GM13976 (cell line): ENCODE results near the gene CDC123.
"Not testable (repeated sequence)": the region's sequence is repeated elsewhere in the genome, so short reads cannot be mapped to it uniquely, and the experiment has no call there.

ENCODE experiments used
- DNase-seq: peaks from one replicate; pipeline ENCODE4 v3.0.0; 2012; ENCODE audit warnings: low spot score
- in situ Hi-C: fragments of 300-500 bp; cut with MboI; formaldehyde crosslinking; loops from one replicate; pipeline ENCODE4 v1.12.0; 2022; ENCODE audit warnings: low sequenced_read_pairs, mixed read lengths, inconsistent platforms; ENCODE audit not compliant: unreplicated experiment
- TF ChIP-seq, protein P1 (sequence below): IDR thresholded peaks from 2 replicates; pipeline ENCODE4 v1.5.1; 2012; ENCODE audit warnings: borderline replicate concordance, mild to moderate bottlenecking; ENCODE audit not compliant: insufficient read depth; ENCODE audit errors: extremely low read depth, missing control alignments, control extremely low read depth

The CDC123 gene

DNA sequence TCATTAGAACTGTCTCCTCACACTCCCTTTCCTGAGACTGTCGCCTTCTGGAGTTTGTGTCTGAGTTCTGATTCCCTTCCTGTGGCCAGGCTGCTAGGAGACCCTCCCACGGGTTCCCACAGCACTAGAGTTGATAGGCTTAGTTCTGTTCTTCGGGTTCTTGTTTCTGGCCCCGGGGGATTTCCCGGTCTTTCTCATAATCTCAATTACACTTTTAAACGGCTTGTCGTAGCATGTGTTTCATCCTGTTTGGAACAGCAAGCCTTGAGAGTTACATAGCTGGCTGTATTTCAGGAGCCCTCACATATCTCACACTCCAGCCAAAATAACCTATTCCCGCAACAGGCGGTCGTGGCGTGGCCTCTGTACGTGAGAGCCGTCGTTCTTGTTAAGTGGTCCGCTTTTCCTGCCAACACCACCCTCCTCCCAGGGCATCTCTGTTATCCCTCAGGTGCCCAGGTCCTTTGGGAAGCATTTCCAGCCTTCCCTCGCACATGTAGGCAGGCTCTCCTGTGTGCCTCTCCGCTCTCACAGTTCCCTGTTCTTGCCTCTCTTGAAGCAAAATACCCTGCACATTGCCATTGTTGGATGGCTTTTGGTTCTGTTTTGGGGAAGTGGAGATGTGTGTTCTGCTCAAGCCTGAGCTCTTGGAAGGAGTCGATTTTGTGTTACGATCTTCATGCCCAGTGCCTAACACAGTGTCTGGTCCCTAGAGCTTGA, 46.0 kb downstream of the CDC123 start:
- TF ChIP-seq, protein P1, sequence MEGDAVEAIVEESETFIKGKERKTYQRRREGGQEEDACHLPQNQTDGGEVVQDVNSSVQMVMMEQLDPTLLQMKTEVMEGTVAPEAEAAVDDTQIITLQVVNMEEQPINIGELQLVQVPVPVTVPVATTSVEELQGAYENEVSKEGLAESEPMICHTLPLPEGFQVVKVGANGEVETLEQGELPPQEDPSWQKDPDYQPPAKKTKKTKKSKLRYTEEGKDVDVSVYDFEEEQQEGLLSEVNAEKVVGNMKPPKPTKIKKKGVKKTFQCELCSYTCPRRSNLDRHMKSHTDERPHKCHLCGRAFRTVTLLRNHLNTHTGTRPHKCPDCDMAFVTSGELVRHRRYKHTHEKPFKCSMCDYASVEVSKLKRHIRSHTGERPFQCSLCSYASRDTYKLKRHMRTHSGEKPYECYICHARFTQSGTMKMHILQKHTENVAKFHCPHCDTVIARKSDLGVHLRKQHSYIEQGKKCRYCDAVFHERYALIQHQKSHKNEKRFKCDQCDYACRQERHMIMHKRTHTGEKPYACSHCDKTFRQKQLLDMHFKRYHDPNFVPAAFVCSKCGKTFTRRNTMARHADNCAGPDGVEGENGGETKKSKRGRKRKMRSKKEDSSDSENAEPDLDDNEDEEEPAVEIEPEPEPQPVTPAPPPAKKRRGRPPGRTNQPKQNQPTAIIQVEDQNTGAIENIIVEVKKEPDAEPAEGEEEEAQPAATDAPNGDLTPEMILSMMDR: no peak
- DNase-seq: peak; percentile 75
- in situ Hi-C loops: no loop called here

DNA sequence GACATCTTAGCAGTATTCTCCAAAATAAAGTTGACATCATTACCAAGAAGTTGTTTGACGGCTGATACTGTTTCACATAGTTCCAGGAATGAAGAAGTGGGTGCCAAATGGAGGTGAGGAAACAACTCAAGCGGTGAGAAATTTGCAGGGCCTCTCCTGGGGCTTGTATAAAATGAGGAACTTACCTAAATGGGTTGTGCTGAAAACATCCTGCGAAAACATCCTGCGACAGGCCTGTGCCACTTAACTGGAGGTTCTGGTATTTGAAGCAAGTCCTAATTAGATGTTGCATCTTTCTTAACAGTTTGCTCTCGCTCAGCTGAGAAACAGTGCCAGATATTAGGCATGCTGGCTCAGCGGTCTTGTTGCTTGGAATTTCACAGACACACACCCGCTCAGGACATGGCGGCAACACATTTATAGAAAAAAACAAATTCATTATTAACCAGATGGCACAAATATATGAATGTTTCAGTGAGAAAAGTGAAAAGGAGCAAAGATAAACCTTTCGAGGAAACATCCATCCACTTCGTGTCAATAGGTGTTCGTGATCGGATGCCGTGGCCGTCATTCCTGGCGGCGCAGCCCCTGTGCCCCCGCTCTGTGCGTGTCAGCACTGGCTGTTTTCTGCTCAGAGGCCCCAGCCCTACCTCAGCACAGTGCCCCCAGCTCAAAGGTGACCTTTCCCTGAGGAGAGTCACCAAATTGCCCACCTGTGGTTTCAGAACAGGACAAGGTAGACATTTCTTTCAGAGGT, 48.1 kb downstream of the CDC123 start:
- in situ Hi-C loops: no loop called here

DNA sequence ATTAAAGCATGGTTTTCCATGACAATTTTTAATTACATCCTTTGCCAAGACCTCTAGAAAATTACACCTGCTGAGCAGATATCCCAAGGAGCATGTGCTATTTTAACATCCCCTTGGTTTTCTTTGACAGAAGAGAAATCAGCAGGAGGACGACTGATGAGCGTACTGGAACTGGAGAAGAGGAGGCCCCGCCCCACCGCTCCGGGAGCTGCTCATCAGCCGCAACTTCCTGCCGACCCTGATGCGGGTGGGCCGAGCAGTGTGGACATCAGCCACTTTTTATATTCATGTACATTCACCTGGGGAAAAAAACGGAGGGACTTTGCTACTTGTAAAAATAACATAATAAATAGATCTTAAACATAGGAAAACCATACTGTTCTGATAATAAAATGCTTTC, 54.2 kb downstream of the CDC123 start:
- no peak for DNase-seq
- in situ Hi-C loops: loop anchor here (25.0 kb wide), 1 partner anchor 462 kb away; no protein-coding TSS in a partner anchor
- TF ChIP-seq, protein P1: no peak

More for the DNA sequence above, 48.1 kb downstream of the CDC123 start:
- peak; percentile 48 for DNase-seq
- TF ChIP-seq, protein P1: no peak

DNA sequence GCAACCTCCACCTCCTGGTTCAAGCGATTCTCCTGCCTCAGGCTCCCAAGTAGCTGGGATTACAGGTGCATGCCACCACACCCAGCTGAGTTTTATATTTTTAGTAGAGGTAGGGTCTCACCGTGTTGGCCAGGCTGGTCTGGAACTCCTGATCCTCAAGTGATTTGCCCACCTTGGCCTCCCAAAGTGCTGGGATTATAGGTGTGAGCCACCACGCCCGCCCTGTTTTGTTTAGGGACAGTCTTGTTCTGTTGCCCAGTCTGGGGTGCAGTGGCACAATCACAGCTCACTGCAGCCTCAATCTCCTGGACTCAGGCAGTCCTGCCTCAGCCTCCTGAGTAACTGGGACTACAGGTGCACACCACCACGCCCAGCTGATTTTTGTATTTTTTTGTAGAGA, 54.7 kb downstream of the CDC123 start:
- not testable (repeated sequence) for DNase-seq

DNA sequence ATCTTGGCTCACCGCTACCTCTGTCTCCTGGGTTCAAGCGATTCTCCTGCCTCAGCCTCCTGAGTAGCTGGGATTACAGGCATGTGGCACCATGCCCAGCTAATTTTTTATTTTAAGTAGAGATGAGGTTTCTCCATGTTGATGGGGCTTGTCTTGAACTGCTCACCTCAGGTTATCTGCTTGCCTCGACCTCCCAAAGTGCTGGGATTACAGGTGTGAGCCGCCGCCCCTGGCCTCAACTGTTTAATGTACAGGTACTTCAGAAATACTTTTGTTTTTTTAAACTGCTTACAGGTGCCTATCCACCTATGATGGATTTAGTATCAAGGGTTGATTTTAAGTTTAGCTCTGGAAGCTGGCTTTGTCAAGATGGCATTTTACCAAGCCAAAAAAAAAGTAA, 55.6 kb downstream of the CDC123 start:
- in situ Hi-C loops: loop anchor here (25.0 kb wide), 1 partner anchor 461 kb away; no protein-coding TSS in a partner anchor
- no peak for DNase-seq

More for the DNA sequence above, 54.7 kb downstream of the CDC123 start:
- in situ Hi-C loops: loop anchor here (25.0 kb wide), 1 partner anchor 462 kb away; no protein-coding TSS in a partner anchor

DNA sequence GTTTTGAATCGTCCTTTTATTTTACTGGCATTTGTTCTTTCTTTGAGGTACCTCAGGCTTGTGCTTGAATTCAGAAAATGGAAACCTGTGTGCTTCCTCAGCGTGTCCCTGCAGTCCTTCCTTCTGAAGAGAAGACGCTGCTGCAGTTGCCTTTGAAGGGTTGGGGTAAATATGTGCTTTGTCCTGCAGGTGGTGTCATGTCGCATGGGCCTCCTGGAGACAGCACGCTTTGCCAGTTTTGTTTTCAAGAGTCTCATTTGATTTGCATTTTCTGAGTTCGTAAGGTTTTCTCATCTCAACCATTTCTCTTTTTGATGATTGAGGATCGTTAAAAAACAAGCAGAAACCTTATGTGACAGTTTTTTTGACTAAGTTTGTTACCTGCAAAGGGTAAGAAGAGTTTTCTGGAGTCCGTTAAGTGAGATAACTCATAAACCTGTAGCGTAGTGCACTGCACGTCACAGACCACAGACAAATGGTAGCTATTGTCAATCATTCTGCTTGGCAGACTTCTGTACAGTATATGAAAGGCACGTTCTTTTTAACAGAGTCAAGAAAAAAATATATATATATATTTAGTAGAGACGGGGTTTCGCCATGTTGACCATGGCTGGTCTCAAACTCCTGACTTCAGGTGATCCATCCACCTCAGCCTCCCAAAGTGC, 57.0 kb downstream of the CDC123 start:
- TF ChIP-seq, protein P1: peak; percentile 40
- peak; percentile 66 for DNase-seq
- in situ Hi-C loops: loop anchor here (25.0 kb wide), 1 partner anchor 459 kb away; no protein-coding TSS in a partner anchor

More for the DNA sequence above, 55.6 kb downstream of the CDC123 start:
- TF ChIP-seq, protein P1: no peak
